Sigmoid colon (tissue), 7 donors: Measurements from ENCODE around the gene FADS3. TPM values are rescaled to one million over a fixed set of nuclear protein-coding genes. Genes with fewer than 3 reads are reported as not detected.

Source experiments
- DNase-seq: peaks from one replicate; pipeline ENCODE4 v3.0.0-alpha.2; 2019
- H3K27ac ChIP-seq, 4 donors: fragments of 200-600 bp; sonication (generic); one replicate each; pipeline ENCODE4 v1.5.1; 2016 to 2019; ENCODE audit warnings: mild to moderate bottlenecking in 1 of 4
- H3K27me3 ChIP-seq, 3 donors: fragments of 200-600 bp; sonication (generic); one replicate each; pipeline ENCODE4 v1.5.1; 2019; ENCODE audit warnings: mild to moderate bottlenecking in 1 of 3
- H3K36me3 ChIP-seq, 4 donors: fragments of 200-600 bp; sonication (generic); one replicate each; pipeline ENCODE4 v1.5.1; 2016 to 2019
- H3K4me1 ChIP-seq, 4 donors: fragments of 200-600 bp; sonication (generic); one replicate each; pipeline ENCODE4 v1.5.1; 2017 to 2019
- H3K4me3 ChIP-seq, 4 donors: fragments of 200-600 bp; sonication (generic); one replicate each; pipeline ENCODE4 v1.5.1; 2017 to 2019; ENCODE audit warnings: mild to moderate bottlenecking in 2 of 4, moderate library complexity in 1 of 4
- H3K9me3 ChIP-seq, 4 donors: fragments of 200-600 bp in 3 of 4; sonication (generic) in 3 of 4; one replicate each; pipeline versions ENCODE4 v1.5.1 to v1.6.1; 2013 to 2019
- EP300 ChIP-seq, 4 donors: sonication (generic); formaldehyde crosslinking; IDR thresholded peaks; one replicate each; pipeline ENCODE4 v1.6.1; 2017; ENCODE audit warnings: antibody characterized with exemption in 4 of 4
- POLR2A ChIP-seq, 2 donors: fragments of 450-650 bp; IDR thresholded peaks; one replicate each; pipeline ENCODE4 v1.6.1; 2016; ENCODE audit warnings: antibody characterized with exemption in 2 of 2, mild to moderate bottlenecking in 2 of 2, moderate library complexity in 2 of 2
- POLR2AphosphoS5 ChIP-seq, 4 donors: sonication (generic); formaldehyde crosslinking; IDR thresholded peaks; one replicate each; pipeline ENCODE4 v1.6.1; 2017; ENCODE audit warnings: antibody characterized with exemption in 4 of 4
- WGBS, 2 donors: extraction: QIAGEN DNeasy Blood & Tissue Kit; methylation state at CpG; one replicate each; pipeline ENCODE4 v1.1.7; 2013; 5-methylcytosine and 5-hydroxymethylcytosine counted together
- intact Hi-C: fragments of 100-400 bp; cut with DNase I; formaldehyde crosslinking; loops from one replicate; pipeline ENCODE4 v1.15.1; 2023
- polyA plus RNA-seq, 3 donors: library from polyadenylated mRNA; stranded (reverse); fragments of 200-250 nt; gene quantifications; one replicate each; pipeline ENCODE4 v1.2.3, GENCODE V29; 2013
- total RNA-seq, 4 donors: library from RNA; depleted of rRNA; stranded (reverse); fragments of >200 nt; gene quantifications; one replicate each; pipeline ENCODE4 v1.1.0, GENCODE V29; 2016
- TF ChIP-seq, protein P1 (sequence below), 4 experiments: fragments of 450-650 bp in 3 of 4; fragments of 200-600 bp in 1 of 4; IDR thresholded peaks; one replicate each; pipeline ENCODE4 v1.5.1; 2016 to 2019; ENCODE audit warnings: antibody characterized with exemption in 4 of 4, mild to moderate bottlenecking in 3 of 4, moderate library complexity in 2 of 4
- donor health status: healthy with polysubstance abuse.
- donor health status: Bipolar disorder and iron deficiency.
- donor health status: healthy.

Gene FADS3
- total and polyA plus RNA-seq, 7 donors: 1.4 to 57.9 (median 21.5) TPM

DNA sequence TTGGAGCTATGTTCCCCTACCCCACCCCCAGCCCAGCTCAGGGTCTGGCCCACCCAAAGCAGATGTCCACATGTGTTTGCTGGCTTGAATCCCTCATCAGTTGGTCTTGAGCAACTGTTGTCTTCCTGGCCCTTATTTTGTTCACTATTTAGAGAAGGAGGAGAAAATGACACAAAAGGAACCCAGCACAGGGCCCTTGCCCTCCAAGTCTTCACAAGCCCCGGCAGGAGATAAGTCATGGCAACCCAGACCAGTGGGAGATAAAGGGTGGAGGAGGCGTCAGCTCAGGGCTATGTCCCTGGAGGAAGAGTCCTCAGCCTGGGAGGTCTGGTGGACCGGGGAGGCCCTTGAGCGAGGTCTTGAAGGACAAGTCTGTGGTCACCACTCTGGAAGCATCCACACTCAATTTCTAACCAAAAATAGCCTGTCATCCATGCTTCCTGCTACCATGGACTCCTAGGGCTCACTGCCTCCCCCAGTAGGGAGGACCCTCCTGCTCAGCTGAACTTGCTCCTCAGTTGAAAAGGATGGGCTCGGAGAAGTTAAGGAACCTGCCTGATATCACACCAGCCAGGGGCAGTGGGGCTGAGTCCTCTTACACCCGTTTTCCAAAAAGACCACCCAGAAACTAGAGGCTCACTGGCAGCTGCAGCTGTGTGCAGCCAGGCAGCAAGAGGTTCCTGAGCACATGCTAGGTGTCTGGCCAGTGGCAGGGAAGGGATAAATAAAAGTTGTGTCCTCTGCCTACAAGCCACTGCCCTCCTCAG lies 27.8 kb upstream of the FADS3 start:
- Histone ChIP-seq H3K27ac (peak overlapping the region; percentile 72 to 78 (median 76)), H3K36me3 (no peaks in the 10 kb centered on the region), H3K4me3 (no peak overlapping the region), H3K27me3 (peaks cover 0 to 11% (median 8%) of the 10 kb centered on the region in 3 donors), H3K4me1 (peaks cover 0 to 30% (median 24%) of the 10 kb centered on the region in 4 donors), H3K9me3 (no peaks in the 10 kb centered on the region)
- peak; percentile 78 for DNase-seq
- TF ChIP-seq, protein P1, sequence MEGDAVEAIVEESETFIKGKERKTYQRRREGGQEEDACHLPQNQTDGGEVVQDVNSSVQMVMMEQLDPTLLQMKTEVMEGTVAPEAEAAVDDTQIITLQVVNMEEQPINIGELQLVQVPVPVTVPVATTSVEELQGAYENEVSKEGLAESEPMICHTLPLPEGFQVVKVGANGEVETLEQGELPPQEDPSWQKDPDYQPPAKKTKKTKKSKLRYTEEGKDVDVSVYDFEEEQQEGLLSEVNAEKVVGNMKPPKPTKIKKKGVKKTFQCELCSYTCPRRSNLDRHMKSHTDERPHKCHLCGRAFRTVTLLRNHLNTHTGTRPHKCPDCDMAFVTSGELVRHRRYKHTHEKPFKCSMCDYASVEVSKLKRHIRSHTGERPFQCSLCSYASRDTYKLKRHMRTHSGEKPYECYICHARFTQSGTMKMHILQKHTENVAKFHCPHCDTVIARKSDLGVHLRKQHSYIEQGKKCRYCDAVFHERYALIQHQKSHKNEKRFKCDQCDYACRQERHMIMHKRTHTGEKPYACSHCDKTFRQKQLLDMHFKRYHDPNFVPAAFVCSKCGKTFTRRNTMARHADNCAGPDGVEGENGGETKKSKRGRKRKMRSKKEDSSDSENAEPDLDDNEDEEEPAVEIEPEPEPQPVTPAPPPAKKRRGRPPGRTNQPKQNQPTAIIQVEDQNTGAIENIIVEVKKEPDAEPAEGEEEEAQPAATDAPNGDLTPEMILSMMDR (IDR thresholded peaks at IDR 0.05): no peak
- TF ChIP-seq POLR2AphosphoS5 (IDR thresholded peaks at IDR 0.05): no peak
- no peak for TF ChIP-seq EP300 (IDR thresholded peaks at IDR 0.05)
- no peak for TF ChIP-seq POLR2A (IDR thresholded peaks at IDR 0.05)
- intact Hi-C loops: no loop called here
- WGBS, 2 donors: 72 to 74% methylated on average over 6 of the region's 6 CpGs

DNA sequence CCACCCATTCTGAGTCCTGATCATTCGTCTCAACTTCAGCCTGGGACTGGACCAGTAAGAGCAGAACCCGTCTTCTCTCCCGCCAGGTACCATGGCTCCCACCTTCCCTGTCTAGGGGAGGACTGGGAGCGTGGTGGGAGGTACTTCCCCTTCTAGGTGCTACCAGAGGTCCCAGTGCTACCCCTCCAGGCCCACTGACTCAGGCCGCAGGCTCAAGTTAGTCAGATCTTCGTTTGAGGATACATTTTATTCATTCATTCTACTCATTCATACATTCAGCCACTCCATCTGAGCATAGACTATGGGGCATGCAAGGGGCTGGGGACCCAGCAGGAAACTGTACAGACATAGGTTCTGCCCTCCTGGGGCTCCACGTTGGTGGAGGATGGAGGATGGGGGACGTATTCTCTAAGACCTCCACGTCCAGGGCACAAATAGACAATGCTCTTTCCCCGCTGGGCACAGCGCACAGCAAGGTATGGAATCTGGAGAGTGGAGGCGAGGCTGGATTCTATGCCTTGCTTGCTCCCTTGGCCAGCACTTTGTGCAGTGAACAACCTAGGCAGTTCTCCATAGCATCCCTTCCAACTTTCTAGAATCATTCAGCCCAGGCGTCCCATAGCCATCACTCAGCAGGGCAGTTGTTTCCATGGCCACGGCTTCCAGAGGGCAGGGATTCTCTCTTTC lies 27.0 kb upstream of the FADS3 start:
- Histone ChIP-seq H3K27ac (peak overlapping the region; percentile 72 to 78 (median 76)), H3K9me3 (no peaks in the 10 kb centered on the region), H3K4me1 (peaks cover 0 to 29% (median 25%) of the 10 kb centered on the region in 4 donors), H3K36me3 (no peaks in the 10 kb centered on the region), H3K4me3 (peak overlapping the region in 2 of 4 donors; percentile 40 to 65), H3K27me3 (peaks cover 0 to 11% (median 8%) of the 10 kb centered on the region in 3 donors)
- intact Hi-C loops: no loop called here
- WGBS, 2 donors: 65 to 77% methylated on average over 14 of the region's 14 CpGs
- peak; percentile 64 for DNase-seq
- TF ChIP-seq EP300 (IDR thresholded peaks at IDR 0.05): no peak
- no peak for TF ChIP-seq POLR2A (IDR thresholded peaks at IDR 0.05)
- TF ChIP-seq, protein P1 (IDR thresholded peaks at IDR 0.05): no peak
- TF ChIP-seq POLR2AphosphoS5 (IDR thresholded peaks at IDR 0.05): no peak

DNA sequence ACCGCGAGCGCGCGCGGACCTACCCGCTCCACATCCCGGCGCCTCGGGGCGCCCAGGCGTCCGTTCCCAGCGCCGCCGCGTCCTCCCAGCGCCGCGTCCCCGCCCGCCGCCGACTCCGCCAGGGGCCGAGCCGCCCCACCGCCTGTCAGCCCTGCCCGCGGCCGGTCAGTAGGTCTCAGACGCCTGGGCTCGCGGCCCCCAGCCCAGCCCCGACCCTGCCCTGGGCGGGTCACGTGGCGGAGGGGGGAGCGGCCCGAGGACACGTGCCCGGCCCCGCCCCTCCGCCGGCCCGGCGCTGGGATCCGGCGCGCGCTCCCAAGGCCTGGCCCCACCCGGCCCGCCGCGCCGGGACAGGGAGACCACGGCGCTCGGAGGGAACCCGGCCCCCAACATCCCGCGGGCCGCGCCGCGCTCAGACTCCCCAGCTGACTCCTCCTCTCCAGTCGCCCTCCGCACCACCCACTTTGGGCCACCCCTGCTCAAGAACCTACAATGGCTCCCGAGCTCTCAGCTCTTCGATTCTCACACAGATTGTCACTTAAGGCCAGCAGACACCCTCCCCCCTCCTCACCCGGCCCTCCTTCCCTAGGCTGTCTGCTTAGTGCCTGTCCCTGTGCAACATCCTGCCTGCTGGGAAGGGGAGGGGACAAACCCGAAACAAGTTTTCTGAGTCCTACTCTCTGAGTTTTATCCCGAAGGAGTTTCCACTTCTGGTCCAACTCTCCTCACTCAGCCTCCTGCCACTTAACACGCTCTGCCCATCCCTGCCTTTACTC lies 26.2 kb upstream of the FADS3 start, which contains the start of gene RAB3IL1:
TSS of gene RAB3IL1 (minus strand) at position 233 of the 776 bp plus-strand sequence. CDS start at position 34, 199 bp downstream.
- 1 to 3% methylated on average over 74 of the region's 74 CpGs for WGBS, 2 donors
- Histone ChIP-seq H3K27ac (peak within 1 kb of the TSS; percentile 72 to 78 (median 76)), H3K9me3 (no peaks in the 10 kb centered on the region), H3K4me1 (peaks cover 0 to 28% (median 23%) of the 10 kb centered on the region in 4 donors), H3K36me3 (no peaks in the 10 kb centered on the region), H3K27me3 (peaks cover 0 to 11% (median 8%) of the 10 kb centered on the region in 3 donors), H3K4me3 (peak within 1 kb of the TSS; percentile 40 to 82 (median 65))
- intact Hi-C loops: no loop called here
- TF ChIP-seq, protein P1 (IDR thresholded peaks at IDR 0.05): no peak
- TF ChIP-seq POLR2A (IDR thresholded peaks at IDR 0.05): no peak
- no peak for TF ChIP-seq EP300 (IDR thresholded peaks at IDR 0.05)
- TF ChIP-seq POLR2AphosphoS5 (IDR thresholded peaks at IDR 0.05): peak in 3 of 4 donors; percentile 7 to 44 (median 14)
- DNase-seq: peak; percentile 87

DNA sequence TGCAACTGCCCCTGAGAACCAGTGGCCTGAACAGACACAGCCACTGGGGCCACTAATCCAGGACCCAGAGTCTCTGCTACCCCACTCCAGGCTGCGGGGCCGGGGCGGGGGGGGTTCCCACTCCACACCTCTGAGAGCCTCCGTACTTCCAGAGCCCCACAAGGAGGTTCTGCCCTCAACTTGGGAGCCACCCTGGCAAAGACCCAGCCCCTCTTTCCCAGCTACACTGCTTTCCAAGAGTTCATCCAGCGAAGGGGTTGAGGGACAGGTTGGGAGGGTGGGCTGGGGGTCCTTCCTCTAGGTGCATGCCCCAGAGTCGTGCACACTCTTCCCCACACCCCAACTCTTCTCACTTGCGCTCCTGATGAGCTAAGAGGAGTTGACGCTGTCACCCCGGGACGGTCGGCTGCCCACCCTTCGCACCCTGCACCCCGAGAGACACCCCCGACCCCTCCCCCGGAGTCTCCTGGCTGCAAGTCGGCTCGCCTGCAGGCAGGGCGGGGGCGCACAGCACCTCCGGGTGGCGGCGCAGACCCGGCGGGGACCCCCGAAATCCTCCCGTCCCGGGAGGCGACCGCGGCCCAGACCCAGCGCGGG lies 25.5 kb upstream of the FADS3 start:
- 4 to 7% methylated on average over 32 of the region's 32 CpGs for WGBS, 2 donors
- intact Hi-C loops: no loop called here
- H3K27me3 ChIP-seq: peaks cover 0 to 11% (median 8%) of the 10 kb centered on the region in 3 donors
- DNase-seq: peak; percentile 75
- peak overlapping the region; percentile 40 to 82 (median 65) for H3K4me3 ChIP-seq
- peak overlapping the region; percentile 72 to 78 (median 76) for H3K27ac ChIP-seq
- TF ChIP-seq, protein P1 (IDR thresholded peaks at IDR 0.05): no peak
- TF ChIP-seq POLR2AphosphoS5 (IDR thresholded peaks at IDR 0.05) (no peak), EP300 (IDR thresholded peaks at IDR 0.05) (no peak), POLR2A (IDR thresholded peaks at IDR 0.05) (no peak)
- H3K4me1 ChIP-seq: peaks cover 0 to 35% (median 22%) of the 10 kb centered on the region in 4 donors
- H3K9me3 ChIP-seq: no peaks in the 10 kb centered on the region
- no peaks in the 10 kb centered on the region for H3K36me3 ChIP-seq
